ENCODE measurements around the gene NUDC. TPM values are rescaled to one million over a fixed set of nuclear protein-coding genes. Genes with fewer than 3 reads are reported as not detected.
"Not testable (repeated sequence)": the region's sequence is repeated elsewhere in the genome, so short reads cannot be mapped to it uniquely, and the experiment has no call there.

NUDC gene
- total and polyA plus RNA-seq, 8 donors, result 56.2 to 94.6 (median 70.8) TPM

DNA sequence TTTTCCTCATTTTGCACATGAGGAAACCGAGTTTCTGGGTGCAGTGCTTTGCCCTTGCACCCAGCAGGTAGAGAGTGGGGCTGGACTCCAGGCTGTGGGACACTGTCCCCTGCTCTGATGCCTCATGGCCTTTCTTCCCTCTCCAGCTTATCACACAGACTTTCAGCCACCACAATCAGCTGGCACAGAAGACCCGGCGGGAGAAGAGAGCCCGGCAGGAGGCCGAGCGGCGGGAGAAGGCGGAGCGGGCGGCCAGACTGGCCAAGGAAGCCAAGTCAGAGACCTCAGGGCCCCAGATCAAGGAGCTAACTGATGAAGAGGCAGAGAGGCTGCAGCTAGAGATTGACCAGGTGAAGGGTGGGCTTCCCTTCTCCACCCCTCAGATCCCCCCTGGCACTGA is 19.8 kb downstream of the NUDC start:
- H3K4me3 ChIP-seq, result no peak overlapping the region
- H3K27ac ChIP-seq, result no peak overlapping the region
- TF ChIP-seq, protein P1, sequence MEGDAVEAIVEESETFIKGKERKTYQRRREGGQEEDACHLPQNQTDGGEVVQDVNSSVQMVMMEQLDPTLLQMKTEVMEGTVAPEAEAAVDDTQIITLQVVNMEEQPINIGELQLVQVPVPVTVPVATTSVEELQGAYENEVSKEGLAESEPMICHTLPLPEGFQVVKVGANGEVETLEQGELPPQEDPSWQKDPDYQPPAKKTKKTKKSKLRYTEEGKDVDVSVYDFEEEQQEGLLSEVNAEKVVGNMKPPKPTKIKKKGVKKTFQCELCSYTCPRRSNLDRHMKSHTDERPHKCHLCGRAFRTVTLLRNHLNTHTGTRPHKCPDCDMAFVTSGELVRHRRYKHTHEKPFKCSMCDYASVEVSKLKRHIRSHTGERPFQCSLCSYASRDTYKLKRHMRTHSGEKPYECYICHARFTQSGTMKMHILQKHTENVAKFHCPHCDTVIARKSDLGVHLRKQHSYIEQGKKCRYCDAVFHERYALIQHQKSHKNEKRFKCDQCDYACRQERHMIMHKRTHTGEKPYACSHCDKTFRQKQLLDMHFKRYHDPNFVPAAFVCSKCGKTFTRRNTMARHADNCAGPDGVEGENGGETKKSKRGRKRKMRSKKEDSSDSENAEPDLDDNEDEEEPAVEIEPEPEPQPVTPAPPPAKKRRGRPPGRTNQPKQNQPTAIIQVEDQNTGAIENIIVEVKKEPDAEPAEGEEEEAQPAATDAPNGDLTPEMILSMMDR (IDR thresholded peaks at IDR 0.05), result no peak
- ATAC-seq, result no peak
- no peak for DNase-seq
- H3K27me3 ChIP-seq, result no peaks in the 10 kb centered on the region
- intact Hi-C loops (cut with DNase I), result no loop called here
- no peaks in the 10 kb centered on the region for H3K9me3 ChIP-seq
- peaks cover 0 to 5% of the 10 kb centered on the region in 2 donors for H3K4me1 ChIP-seq
- peaks cover 0 to 79% of the 10 kb centered on the region in 2 donors for H3K36me3 ChIP-seq

DNA sequence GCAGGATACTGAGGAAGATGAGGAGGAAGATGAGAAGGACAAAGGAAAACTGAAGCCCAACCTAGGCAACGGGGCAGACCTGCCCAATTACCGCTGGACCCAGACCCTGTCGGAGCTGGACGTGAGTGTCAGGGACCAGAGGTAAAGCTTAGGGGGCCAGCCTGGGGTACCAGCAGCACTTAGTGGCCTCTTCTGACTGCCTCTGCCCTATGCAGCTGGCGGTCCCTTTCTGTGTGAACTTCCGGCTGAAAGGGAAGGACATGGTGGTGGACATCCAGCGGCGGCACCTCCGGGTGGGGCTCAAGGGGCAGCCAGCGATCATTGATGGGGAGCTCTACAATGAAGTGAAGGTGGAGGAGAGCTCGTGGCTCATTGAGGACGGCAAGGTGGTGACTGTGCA is 21.1 kb downstream of the NUDC start:
- TF ChIP-seq, protein P1 (IDR thresholded peaks at IDR 0.05), result no peak
- intact Hi-C loops (cut with DNase I), result no loop called here
- Histone ChIP-seq H3K27ac (no peak overlapping the region), H3K4me3 (no peak overlapping the region), H3K27me3 (no peaks in the 10 kb centered on the region), H3K9me3 (no peaks in the 10 kb centered on the region), H3K36me3 (peaks cover 0 to 76% of the 10 kb centered on the region in 2 donors), H3K4me1 (peaks cover 0 to 5% of the 10 kb centered on the region in 2 donors)
- no peak for ATAC-seq
- DNase-seq, result no peak

DNA sequence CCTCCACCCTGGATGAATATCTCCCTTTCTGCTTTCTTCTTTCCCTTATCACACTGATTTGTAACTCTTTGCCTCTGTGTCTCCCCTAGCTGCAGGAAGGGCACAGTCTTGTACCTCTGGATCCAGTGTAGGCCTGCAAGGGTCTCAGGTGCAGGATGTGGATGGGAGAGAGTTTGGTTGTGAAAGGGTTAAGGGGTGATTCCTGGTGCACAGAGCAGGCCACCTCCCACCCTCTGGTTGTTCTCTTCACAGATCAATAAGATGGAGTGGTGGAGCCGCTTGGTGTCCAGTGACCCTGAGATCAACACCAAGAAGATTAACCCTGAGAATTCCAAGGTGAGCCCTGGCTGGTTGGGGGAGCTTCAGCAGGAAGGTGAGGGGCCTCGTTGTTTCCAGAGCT is 23.6 kb downstream of the NUDC start:
- Histone ChIP-seq H3K36me3 (peaks cover 0 to 64% of the 10 kb centered on the region in 2 donors), H3K9me3 (no peaks in the 10 kb centered on the region), H3K4me1 (no peaks in the 10 kb centered on the region), H3K27me3 (no peaks in the 10 kb centered on the region), H3K4me3 (no peak overlapping the region), H3K27ac (no peak overlapping the region)
- intact Hi-C loops (cut with DNase I), result no loop called here
- TF ChIP-seq, protein P1 (IDR thresholded peaks at IDR 0.05), result no peak
- ATAC-seq (no peak), DNase-seq (no peak)

DNA sequence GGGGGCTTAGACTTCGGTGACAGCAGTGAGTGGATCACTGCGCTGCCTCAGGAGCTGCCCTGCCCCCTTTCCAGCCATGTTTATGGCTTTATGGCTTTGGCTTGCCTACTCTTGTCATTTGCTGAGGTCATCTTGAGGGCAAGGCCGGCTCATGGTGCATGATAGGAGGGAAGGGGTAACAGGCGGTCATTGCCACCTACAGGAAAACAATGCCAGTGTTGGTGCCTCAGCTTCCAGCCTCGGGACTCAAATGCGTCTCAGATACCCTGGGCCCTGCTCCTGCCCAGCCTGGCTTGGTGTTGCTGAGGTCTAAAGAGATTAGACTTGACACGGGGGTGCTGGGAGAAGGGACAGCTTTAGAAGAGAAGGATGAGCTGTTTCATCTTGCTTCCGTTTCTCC is 24.2 kb downstream of the NUDC start:
- DNase-seq (no peak), ATAC-seq (no peak)
- Histone ChIP-seq H3K4me3 (no peak overlapping the region), H3K27ac (no peak overlapping the region), H3K4me1 (no peaks in the 10 kb centered on the region), H3K27me3 (no peaks in the 10 kb centered on the region), H3K36me3 (peaks cover 0 to 64% of the 10 kb centered on the region in 2 donors), H3K9me3 (no peaks in the 10 kb centered on the region)
- intact Hi-C loops (cut with DNase I), result no loop called here
- TF ChIP-seq, protein P1 (IDR thresholded peaks at IDR 0.05), result no peak

DNA sequence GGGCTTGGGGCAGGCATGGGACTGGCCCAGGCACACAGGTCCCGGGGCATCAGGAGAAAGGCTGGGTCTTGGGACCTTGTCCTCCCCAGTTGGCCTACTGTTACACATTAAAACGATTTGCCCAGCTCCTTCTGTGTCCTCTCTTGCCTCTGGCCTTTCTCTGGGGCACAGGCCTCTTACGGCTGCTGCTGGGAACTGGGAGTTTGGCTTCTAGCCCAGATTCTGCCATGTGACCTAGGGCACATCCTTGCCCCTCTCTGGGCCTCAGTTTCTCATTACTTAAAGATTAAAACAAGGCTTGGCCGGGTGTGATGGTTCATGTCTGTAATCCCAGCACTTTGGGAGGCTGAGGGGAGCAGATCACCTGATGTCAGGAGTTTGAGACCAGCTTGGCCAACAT is 24.7 kb downstream of the NUDC start:
- Histone ChIP-seq H3K4me3 (no peak overlapping the region), H3K4me1 (no peaks in the 10 kb centered on the region), H3K27ac (no peak overlapping the region), H3K9me3 (no peaks in the 10 kb centered on the region), H3K36me3 (peaks cover 0 to 64% of the 10 kb centered on the region in 2 donors), H3K27me3 (no peaks in the 10 kb centered on the region)
- intact Hi-C loops (cut with DNase I), result no loop called here
- ATAC-seq (no peak), DNase-seq (no peak)
- TF ChIP-seq, protein P1 (IDR thresholded peaks at IDR 0.05), result no peak

DNA sequence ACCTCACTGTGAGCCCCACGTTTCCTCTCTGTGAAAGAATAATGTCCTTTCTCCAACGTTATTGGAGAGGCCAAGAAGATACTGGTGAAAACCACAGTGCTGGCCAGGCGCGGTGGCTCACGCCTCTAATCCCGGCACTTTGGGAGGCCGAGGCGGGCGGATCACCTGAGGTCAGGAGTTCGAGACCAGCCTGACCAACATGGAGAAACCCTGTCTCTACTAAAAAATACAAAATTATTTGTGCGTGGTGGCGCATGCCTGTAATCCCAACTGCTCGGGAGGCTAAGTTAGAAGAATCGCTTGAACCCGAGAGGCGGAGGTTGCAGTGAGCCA is 27.1 kb downstream of the NUDC start:
- H3K4me3 ChIP-seq; ATAC-seq; H3K4me1 ChIP-seq; H3K9me3 ChIP-seq; intact Hi-C loops (cut with DNase I); H3K27ac ChIP-seq; H3K27me3 ChIP-seq: not testable (repeated sequence)
- peaks cover 0 to 45% of the 10 kb centered on the region in 2 donors for H3K36me3 ChIP-seq
- DNase-seq, result peak in 1 of 4 donors; percentile 41
